HepG2 (cell line): Measurements from ENCODE around the gene ANKRD40CL. TPM values are rescaled to one million over a fixed set of nuclear protein-coding genes. Genes with fewer than 3 reads are reported as not detected.
A peak's percentile ranks its signal among the peaks of the same experiment; 100 is the strongest.

Experiments used
- AGO1 ChIP-seq: fragments of 200-400 bp; formaldehyde crosslinking; IDR thresholded peaks from 2 replicates; pipeline ENCODE4 v1.6.1; 2017; ENCODE audit warnings: mild to moderate bottlenecking, low read depth, low read length, moderate library complexity; ENCODE audit not compliant: poor library complexity, severe bottlenecking
- DPF2 ChIP-seq: sonication (generic); formaldehyde crosslinking; IDR thresholded peaks from 2 replicates; pipeline ENCODE4 v1.4.0; 2020; ENCODE audit warnings: mild to moderate bottlenecking, low read depth, missing genetic modification reagents, borderline replicate concordance
- HDAC1 ChIP-seq: sonication (generic); formaldehyde crosslinking; IDR thresholded peaks from 2 replicates; pipeline ENCODE4 v1.5.1; 2020; ENCODE audit warnings: mild to moderate bottlenecking, missing genetic modification reagents
- IRF2 ChIP-seq: IDR thresholded peaks from 2 replicates; pipeline ENCODE4 v1.6.1; 2018; ENCODE audit warnings: missing genetic modification reagents, missing compliant biosample characterization
- KDM5B ChIP-seq: sonication (generic); formaldehyde crosslinking; IDR thresholded peaks from 2 replicates; pipeline ENCODE4 v1.4.0; 2020; ENCODE audit warnings: missing genetic modification reagents, mild to moderate bottlenecking, borderline replicate concordance
- MED13 ChIP-seq: sonication (generic); formaldehyde crosslinking; IDR thresholded peaks from 2 replicates; pipeline ENCODE4 v1.5.0; 2020; ENCODE audit warnings: missing genetic modification reagents
- NR1H2 ChIP-seq: sonication (generic); formaldehyde crosslinking; IDR thresholded peaks from 2 replicates; pipeline ENCODE4 v1.8.1; 2022; ENCODE audit warnings: low read depth, missing genetic modification reagents, borderline replicate concordance
- PITX1 ChIP-seq: sonication (generic); formaldehyde crosslinking; IDR thresholded peaks from 2 replicates; pipeline ENCODE4 v1.5.1; 2020; ENCODE audit warnings: mild to moderate bottlenecking, missing genetic modification reagents
- PRMT3 ChIP-seq: sonication (generic); formaldehyde crosslinking; IDR thresholded peaks from 2 replicates; pipeline ENCODE4 v1.8.1; 2022; ENCODE audit warnings: low read depth, mild to moderate bottlenecking, moderate library complexity, missing genetic modification reagents, borderline replicate concordance
- SAFB2 ChIP-seq: sonication (generic); formaldehyde crosslinking; IDR thresholded peaks from 2 replicates; pipeline ENCODE4 v1.5.1; 2020; ENCODE audit warnings: missing genetic modification reagents, low read depth, mild to moderate bottlenecking, borderline replicate concordance
- SMAD1 ChIP-seq: sonication (generic); formaldehyde crosslinking; IDR thresholded peaks from 2 replicates; pipeline ENCODE4 v1.4.0; 2020; ENCODE audit warnings: missing genetic modification reagents, low read depth, mild to moderate bottlenecking, borderline replicate concordance
- SPEN ChIP-seq: sonication (generic); formaldehyde crosslinking; IDR thresholded peaks from 2 replicates; pipeline ENCODE4 v1.5.1; 2020; ENCODE audit warnings: low read depth, mild to moderate bottlenecking, missing genetic modification reagents
- TBX2 ChIP-seq: sonication (generic); formaldehyde crosslinking; IDR thresholded peaks from 2 replicates; pipeline ENCODE4 v1.5.0; 2020; ENCODE audit warnings: missing genetic modification reagents, mild to moderate bottlenecking, borderline replicate concordance
- THAP11 ChIP-seq: IDR thresholded peaks from 2 replicates; pipeline ENCODE4 v1.6.1; 2016; ENCODE audit warnings: missing biosample characterization, missing genetic modification reagents
- ZBTB8A ChIP-seq: sonication (generic); formaldehyde crosslinking; IDR thresholded peaks from 2 replicates; pipeline ENCODE4 v1.4.0; 2020; ENCODE audit warnings: mild to moderate bottlenecking, low read depth, missing genetic modification reagents, borderline replicate concordance
- ZKSCAN1 ChIP-seq: fragments of 150-350 bp; IDR thresholded peaks from 2 replicates; pipeline ENCODE4 v1.6.1; 2014; ENCODE audit warnings: low read length
- ZNF605 ChIP-seq: sonication (generic); formaldehyde crosslinking; IDR thresholded peaks from 2 replicates; pipeline ENCODE4 v1.8.0; 2022; ENCODE audit warnings: mild to moderate bottlenecking, missing genetic modification reagents
- ZNF629 ChIP-seq: sonication (generic); formaldehyde crosslinking; conservative IDR thresholded peaks from 2 replicates; pipeline ENCODE4 v1.5.0; 2020; ENCODE audit warnings: missing genetic modification reagents
- ZNF652 ChIP-seq: IDR thresholded peaks from 2 replicates; pipeline ENCODE4 v1.6.1; 2016; ENCODE audit warnings: low read depth, borderline replicate concordance
- ZNF766 ChIP-seq: sonication (generic); formaldehyde crosslinking; IDR thresholded peaks from 2 replicates; pipeline ENCODE4 v1.5.0; 2020; ENCODE audit warnings: missing genetic modification reagents, borderline replicate concordance
- ZNF839 ChIP-seq: sonication (generic); formaldehyde crosslinking; IDR thresholded peaks from 2 replicates; pipeline ENCODE4 v1.4.0; 2020; ENCODE audit warnings: missing genetic modification reagents, mild to moderate bottlenecking, borderline replicate concordance
- polyA plus RNA-seq, 8 experiments: library from polyadenylated mRNA; depleted of rRNA in 3 of 8; stranded (reverse) in 7 of 8; unstranded in 1 of 8; fragments of >200 nt; fragmentation: Illumina TruSeq in 4 of 8; extraction: Trizol in 4 of 8; gene quantifications; 2 replicates each; pipeline versions ENCODE4 v1.2.1 to v1.2.3, GENCODE V29; 2011 to 2016; ENCODE audit warnings: low read depth in 4 of 8, missing spikeins in 1 of 8, mixed read lengths in 1 of 8; ENCODE audit not compliant: insufficient read depth in 1 of 8
- total RNA-seq, 5 experiments: library from RNA; depleted of rRNA; stranded (reverse); fragments of >200 nt; fragmentation: Illumina TruSeq; extraction: Trizol; gene quantifications; 2 replicates each; pipeline ENCODE4 v1.2.3, GENCODE V29; 2016; ENCODE audit warnings: low read depth in 1 of 5
- TF ChIP-seq, protein P1 (sequence below): IDR thresholded peaks from 2 replicates; pipeline ENCODE4 v1.6.1; 2016; ENCODE audit warnings: missing compliant biosample characterization, missing genetic modification reagents, borderline replicate concordance
- TF ChIP-seq, protein P2 (sequence below): fragments of 450-650 bp; IDR thresholded peaks from 2 replicates; pipeline ENCODE4 v1.6.1; 2016
- TF ChIP-seq, protein P3 (sequence below): sonication (generic); formaldehyde crosslinking; IDR thresholded peaks from 2 replicates; pipeline ENCODE4 v1.4.0; 2020; ENCODE audit warnings: missing genetic modification reagents, borderline replicate concordance
- TF ChIP-seq, protein P4 (sequence below): IDR thresholded peaks from 2 replicates; pipeline ENCODE4 v1.6.1; 2016; ENCODE audit warnings: low read depth, borderline replicate concordance

Gene ANKRD40CL
- total and polyA plus RNA-seq, 2 of the 13 experiments (the other 11 are each of a cell fraction or from before 2014, with no cell fraction given), result 0.03 to 0.11 TPM

DNA sequence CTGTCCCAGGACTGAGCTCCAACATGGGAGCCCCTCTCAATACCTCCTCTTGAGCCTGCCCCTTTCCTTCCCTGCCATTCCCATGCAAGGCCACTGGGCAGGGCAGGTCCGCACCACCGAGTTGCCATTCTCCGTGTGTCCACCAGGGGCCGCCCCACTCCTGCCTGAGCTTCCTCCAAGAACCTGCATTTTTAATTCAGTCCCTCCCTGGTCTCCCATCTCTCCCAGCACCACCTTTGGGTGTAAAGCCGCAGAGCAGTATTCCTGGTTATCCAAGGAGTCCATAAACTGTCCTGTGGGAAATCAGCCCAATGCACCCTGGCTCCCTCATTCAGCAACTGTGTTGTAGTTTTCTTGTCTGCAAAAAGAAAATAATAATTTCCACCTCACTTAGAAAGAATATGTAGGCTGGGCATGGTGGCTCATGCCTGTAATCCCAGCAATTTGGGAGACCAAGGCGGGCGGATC, 15.9 kb upstream of the ANKRD40CL start (continued):
- TF ChIP-seq SAFB2 (CRISPR knock-in tag), result peak; percentile 64; the same call in 1 of the 2 replicates
- TF ChIP-seq ZNF839 (CRISPR knock-in tag), result peak; percentile 72; the same call in 1 of the 2 replicates
- no peak for TF ChIP-seq PRMT3
- peak; percentile 50; the same call in 1 of the 2 replicates for TF ChIP-seq SPEN
- TF ChIP-seq THAP11 (CRISPR knock-in tag), result peak; percentile 54; the same call in 1 of the 2 replicates
- no peak for TF ChIP-seq ZNF629 (CRISPR knock-in tag)
- no peak for TF ChIP-seq ZBTB8A
- TF ChIP-seq SMAD1 (CRISPR knock-in tag), result peak; percentile 88; the same call in 1 of the 2 replicates
- TF ChIP-seq, protein P1, sequence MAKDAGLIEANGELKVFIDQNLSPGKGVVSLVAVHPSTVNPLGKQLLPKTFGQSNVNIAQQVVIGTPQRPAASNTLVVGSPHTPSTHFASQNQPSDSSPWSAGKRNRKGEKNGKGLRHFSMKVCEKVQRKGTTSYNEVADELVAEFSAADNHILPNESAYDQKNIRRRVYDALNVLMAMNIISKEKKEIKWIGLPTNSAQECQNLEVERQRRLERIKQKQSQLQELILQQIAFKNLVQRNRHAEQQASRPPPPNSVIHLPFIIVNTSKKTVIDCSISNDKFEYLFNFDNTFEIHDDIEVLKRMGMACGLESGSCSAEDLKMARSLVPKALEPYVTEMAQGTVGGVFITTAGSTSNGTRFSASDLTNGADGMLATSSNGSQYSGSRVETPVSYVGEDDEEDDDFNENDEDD, result no peak
- TF ChIP-seq MED13 (CRISPR knock-in tag), result no peak
- TF ChIP-seq, protein P2, sequence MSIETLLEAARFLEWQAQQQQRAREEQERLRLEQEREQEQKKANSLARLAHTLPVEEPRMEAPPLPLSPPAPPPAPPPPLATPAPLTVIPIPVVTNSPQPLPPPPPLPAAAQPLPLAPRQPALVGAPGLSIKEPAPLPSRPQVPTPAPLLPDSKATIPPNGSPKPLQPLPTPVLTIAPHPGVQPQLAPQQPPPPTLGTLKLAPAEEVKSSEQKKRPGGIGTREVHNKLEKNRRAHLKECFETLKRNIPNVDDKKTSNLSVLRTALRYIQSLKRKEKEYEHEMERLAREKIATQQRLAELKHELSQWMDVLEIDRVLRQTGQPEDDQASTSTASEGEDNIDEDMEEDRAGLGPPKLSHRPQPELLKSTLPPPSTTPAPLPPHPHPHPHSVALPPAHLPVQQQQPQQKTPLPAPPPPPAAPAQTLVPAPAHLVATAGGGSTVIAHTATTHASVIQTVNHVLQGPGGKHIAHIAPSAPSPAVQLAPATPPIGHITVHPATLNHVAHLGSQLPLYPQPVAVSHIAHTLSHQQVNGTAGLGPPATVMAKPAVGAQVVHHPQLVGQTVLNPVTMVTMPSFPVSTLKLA, result no peak
- TF ChIP-seq ZKSCAN1, result 0 out of 2 replicates have a peak, but pooled peaks have one; percentile 30
- TF ChIP-seq, protein P3, sequence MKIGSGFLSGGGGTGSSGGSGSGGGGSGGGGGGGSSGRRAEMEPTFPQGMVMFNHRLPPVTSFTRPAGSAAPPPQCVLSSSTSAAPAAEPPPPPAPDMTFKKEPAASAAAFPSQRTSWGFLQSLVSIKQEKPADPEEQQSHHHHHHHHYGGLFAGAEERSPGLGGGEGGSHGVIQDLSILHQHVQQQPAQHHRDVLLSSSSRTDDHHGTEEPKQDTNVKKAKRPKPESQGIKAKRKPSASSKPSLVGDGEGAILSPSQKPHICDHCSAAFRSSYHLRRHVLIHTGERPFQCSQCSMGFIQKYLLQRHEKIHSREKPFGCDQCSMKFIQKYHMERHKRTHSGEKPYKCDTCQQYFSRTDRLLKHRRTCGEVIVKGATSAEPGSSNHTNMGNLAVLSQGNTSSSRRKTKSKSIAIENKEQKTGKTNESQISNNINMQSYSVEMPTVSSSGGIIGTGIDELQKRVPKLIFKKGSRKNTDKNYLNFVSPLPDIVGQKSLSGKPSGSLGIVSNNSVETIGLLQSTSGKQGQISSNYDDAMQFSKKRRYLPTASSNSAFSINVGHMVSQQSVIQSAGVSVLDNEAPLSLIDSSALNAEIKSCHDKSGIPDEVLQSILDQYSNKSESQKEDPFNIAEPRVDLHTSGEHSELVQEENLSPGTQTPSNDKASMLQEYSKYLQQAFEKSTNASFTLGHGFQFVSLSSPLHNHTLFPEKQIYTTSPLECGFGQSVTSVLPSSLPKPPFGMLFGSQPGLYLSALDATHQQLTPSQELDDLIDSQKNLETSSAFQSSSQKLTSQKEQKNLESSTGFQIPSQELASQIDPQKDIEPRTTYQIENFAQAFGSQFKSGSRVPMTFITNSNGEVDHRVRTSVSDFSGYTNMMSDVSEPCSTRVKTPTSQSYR (CRISPR knock-in tag), result 0 out of 2 replicates have a peak, but pooled peaks have one; percentile 3
- TF ChIP-seq KDM5B (CRISPR knock-in tag), result peak; percentile 74; the same call in 1 of the 2 replicates
- TF ChIP-seq DPF2 (CRISPR knock-in tag), result no peak
- TF ChIP-seq AGO1, result no peak
- TF ChIP-seq, protein P4, sequence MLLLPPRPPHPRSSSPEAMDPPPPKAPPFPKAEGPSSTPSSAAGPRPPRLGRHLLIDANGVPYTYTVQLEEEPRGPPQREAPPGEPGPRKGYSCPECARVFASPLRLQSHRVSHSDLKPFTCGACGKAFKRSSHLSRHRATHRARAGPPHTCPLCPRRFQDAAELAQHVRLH (CRISPR knock-in tag), result no peak; the same call in 1 of the 2 replicates
- 0 out of 2 replicates have a peak, but pooled peaks have one; percentile 39 for TF ChIP-seq ZNF766 (CRISPR knock-in tag)
- no peak; the same call in 1 of the 2 replicates for TF ChIP-seq TBX2
- no peak for TF ChIP-seq HDAC1 (CRISPR knock-in tag)
- TF ChIP-seq PITX1 (CRISPR knock-in tag), result no peak
- peak; percentile 15; the same call in 1 of the 2 replicates for TF ChIP-seq ZNF652 (CRISPR knock-in tag)
- peak; percentile 75; the same call in 1 of the 2 replicates for TF ChIP-seq IRF2 (CRISPR knock-in tag)
- TF ChIP-seq NR1H2 (CRISPR knock-in tag), result no peak
- peak; percentile 56; the same call in 1 of the 2 replicates for TF ChIP-seq ZNF605
